H9 (cell line): Measurements from ENCODE around the gene PDCD10. TPM values are rescaled to one million over a fixed set of nuclear protein-coding genes. Genes with fewer than 3 reads are reported as not detected.

Experiments used
- DNase-seq: peaks from one replicate; pipeline ENCODE4 v3.0.0-alpha.2; 2017
- H2AFZ ChIP-seq: one replicate; pipeline ENCODE4 v1.6.1; 2013; ENCODE audit warnings: mild to moderate bottlenecking, low read length, control low read depth, moderate library complexity
- H2AK5ac ChIP-seq: 2 replicates; pipeline ENCODE4 v1.6.1; 2013; ENCODE audit warnings: low read length, control low read depth, mixed read lengths; ENCODE audit not compliant: insufficient read length
- H2BK120ac ChIP-seq: one replicate; pipeline ENCODE4 v1.6.1; 2013; ENCODE audit warnings: low read depth, mild to moderate bottlenecking, low read length, control low read depth, inconsistent platforms; ENCODE audit not compliant: poor library complexity, severe bottlenecking
- H2BK12ac ChIP-seq: 2 replicates; pipeline ENCODE4 v1.6.1; 2013; ENCODE audit warnings: low read length, control low read depth, mixed read lengths, low read depth; ENCODE audit not compliant: insufficient read length
- H2BK15ac ChIP-seq: 2 replicates; pipeline ENCODE4 v1.6.1; 2013; ENCODE audit warnings: low read depth, low read length, control low read depth
- H2BK20ac ChIP-seq: one replicate; pipeline ENCODE4 v1.6.1; 2013; ENCODE audit warnings: low read depth, mild to moderate bottlenecking, low read length, control low read depth, inconsistent platforms; ENCODE audit not compliant: poor library complexity, severe bottlenecking
- H2BK5ac ChIP-seq: 2 replicates; pipeline ENCODE4 v1.6.1; 2013; ENCODE audit warnings: low read length, control low read depth, mixed read lengths; ENCODE audit not compliant: insufficient read length
- H3K14ac ChIP-seq: 2 replicates; pipeline ENCODE4 v1.6.1; 2013; ENCODE audit warnings: low read length, control low read depth; ENCODE audit not compliant: insufficient read depth
- H3K18ac ChIP-seq: 2 replicates; pipeline ENCODE4 v1.6.1; 2013; ENCODE audit warnings: low read depth, mild to moderate bottlenecking, mixed read lengths, low read length, control low read depth; ENCODE audit not compliant: insufficient read length
- H3K23ac ChIP-seq: 2 replicates; pipeline ENCODE4 v1.6.1; 2013; ENCODE audit warnings: low read length, control low read depth, mixed read lengths, low read depth; ENCODE audit not compliant: insufficient read length
- H3K23me2 ChIP-seq: 2 replicates; pipeline ENCODE4 v1.6.1; 2013; ENCODE audit warnings: low read depth, mild to moderate bottlenecking, mixed read lengths, low read length, control low read depth; ENCODE audit not compliant: insufficient read length, poor library complexity, severe bottlenecking
- H3K27ac ChIP-seq: 2 replicates; pipeline ENCODE4 v1.5.1; 2013; ENCODE audit warnings: low read length, control low read depth, mixed read lengths, low read depth; ENCODE audit not compliant: insufficient read length
- H3K27me3 ChIP-seq: 2 replicates; pipeline ENCODE4 v1.6.1; 2013; ENCODE audit warnings: low read length, control low read depth, inconsistent platforms; ENCODE audit not compliant: insufficient read depth
- H3K4ac ChIP-seq: 2 replicates; pipeline ENCODE4 v1.6.1; 2013; ENCODE audit warnings: low read depth, mild to moderate bottlenecking, control low read depth, inconsistent platforms, low read length, moderate library complexity
- H3K4me1 ChIP-seq: 2 replicates; pipeline ENCODE4 v1.6.1; 2013; ENCODE audit warnings: low read length, control low read depth, inconsistent platforms; ENCODE audit not compliant: insufficient read depth
- H3K4me2 ChIP-seq: 2 replicates; pipeline ENCODE4 v1.6.1; 2013; ENCODE audit warnings: low read length, control low read depth, mixed read lengths; ENCODE audit not compliant: insufficient read length, insufficient read depth
- H3K56ac ChIP-seq: 2 replicates; pipeline ENCODE4 v1.6.1; 2013; ENCODE audit warnings: low read depth, mild to moderate bottlenecking, mixed read lengths, low read length, control low read depth; ENCODE audit not compliant: insufficient read length
- H3K79me1 ChIP-seq: 2 replicates; pipeline ENCODE4 v1.6.1; 2013; ENCODE audit warnings: low read depth, mild to moderate bottlenecking, moderate library complexity, low read length, control low read depth, inconsistent platforms; ENCODE audit not compliant: insufficient read depth, poor library complexity, severe bottlenecking
- H3K79me2 ChIP-seq: 2 replicates; pipeline ENCODE4 v1.6.1; 2013; ENCODE audit warnings: low read length, control low read depth, inconsistent platforms; ENCODE audit not compliant: insufficient read depth
- H3K9ac ChIP-seq: 2 replicates; pipeline ENCODE4 v1.6.1; 2013; ENCODE audit warnings: low read length, control low read depth, mixed read lengths; ENCODE audit not compliant: insufficient read length; ENCODE audit errors: extremely low read depth
- H3K9me3 ChIP-seq: one replicate; pipeline ENCODE4 v1.6.1; 2013; ENCODE audit warnings: low read depth, low read length, inconsistent platforms; ENCODE audit not compliant: control insufficient read depth
- H3T11ph ChIP-seq: one replicate; pipeline ENCODE4 v1.6.1; 2013; ENCODE audit warnings: mild to moderate bottlenecking, low read length, control low read depth, inconsistent platforms
- H4K20me1 ChIP-seq: one replicate; pipeline ENCODE4 v1.6.1; 2013; ENCODE audit not compliant: control insufficient read depth, insufficient read length, insufficient read depth
- H4K5ac ChIP-seq: 2 replicates; pipeline ENCODE4 v1.6.1; 2013; ENCODE audit warnings: low read depth, mild to moderate bottlenecking, mixed read lengths, low read length, control low read depth; ENCODE audit not compliant: insufficient read length
- H4K8ac ChIP-seq: replicated peaks from 2 replicates; pipeline ENCODE4 v1.6.1; 2013; ENCODE audit warnings: low read length, control low read depth, mixed read lengths, low read depth; ENCODE audit not compliant: insufficient read length
- H4K91ac ChIP-seq: 2 replicates; pipeline ENCODE4 v1.6.1; 2013; ENCODE audit warnings: low read depth, mild to moderate bottlenecking, moderate library complexity, mixed read lengths, low read length, control low read depth; ENCODE audit not compliant: insufficient read length
- H3K27ac Mint-ChIP-seq, 3 experiments: 2 replicates in 2 of 3; 3 replicates in 1 of 3; pipeline ENCODE4 v1.8.0; 2020 to 2021; ENCODE audit warnings: mixed read lengths in 3 of 3, mild to moderate bottlenecking in 1 of 3, moderate library complexity in 1 of 3
- H3K27me3 Mint-ChIP-seq: 2 replicates; pipeline ENCODE4 v1.8.0; 2021; ENCODE audit warnings: low read depth, mild to moderate bottlenecking, moderate library complexity, mixed read lengths
- H3K36me3 Mint-ChIP-seq, 3 experiments: 2 replicates in 2 of 3; 3 replicates in 1 of 3; pipeline ENCODE4 v1.8.0; 2020 to 2021; ENCODE audit warnings: low read depth in 3 of 3, mixed read lengths in 3 of 3; ENCODE audit not compliant: insufficient read depth in 1 of 3
- H3K4me1 Mint-ChIP-seq, 2 experiments: 2 replicates each; pipeline ENCODE4 v1.8.0; 2020; ENCODE audit warnings: mixed read lengths in 2 of 2
- H3K4me3 Mint-ChIP-seq, 2 experiments: 2 replicates in 1 of 2; 3 replicates in 1 of 2; pipeline ENCODE4 v1.8.0; 2020 to 2021; ENCODE audit warnings: mild to moderate bottlenecking in 2 of 2, mixed read lengths in 2 of 2, moderate library complexity in 1 of 2
- H3K9me3 Mint-ChIP-seq, 2 experiments: 2 replicates in 1 of 2; 3 replicates in 1 of 2; pipeline ENCODE4 v1.8.0; 2020; ENCODE audit warnings: mild to moderate bottlenecking in 2 of 2, mixed read lengths in 2 of 2, moderate library complexity in 1 of 2
- CTCF ChIP-seq: fragments of 200-600 bp; sonication (generic); conservative IDR thresholded peaks from 3 replicates; pipeline ENCODE4 v1.8.0; 2021; ENCODE audit warnings: antibody characterized with exemption, mild to moderate bottlenecking
- WGBS: extraction: QIAGEN DNeasy Blood & Tissue Kit; methylation state at CpG from one replicate; pipeline ENCODE4 v1.1.7; 2013; ENCODE audit warnings: missing lambda C conversion rate, low lambda C conversion rate, mixed read lengths; ENCODE audit not compliant: insufficient read length; ENCODE audit errors: extremely low coverage; 5-methylcytosine and 5-hydroxymethylcytosine counted together
- total RNA-seq: library from RNA; stranded (reverse); gene quantifications from 2 replicates; pipeline ENCODE4 v1.2.1, GENCODE V29; 2021

Gene PDCD10
- total RNA-seq, 1 experiment from 2014 or later, result 64.3 TPM

DNA sequence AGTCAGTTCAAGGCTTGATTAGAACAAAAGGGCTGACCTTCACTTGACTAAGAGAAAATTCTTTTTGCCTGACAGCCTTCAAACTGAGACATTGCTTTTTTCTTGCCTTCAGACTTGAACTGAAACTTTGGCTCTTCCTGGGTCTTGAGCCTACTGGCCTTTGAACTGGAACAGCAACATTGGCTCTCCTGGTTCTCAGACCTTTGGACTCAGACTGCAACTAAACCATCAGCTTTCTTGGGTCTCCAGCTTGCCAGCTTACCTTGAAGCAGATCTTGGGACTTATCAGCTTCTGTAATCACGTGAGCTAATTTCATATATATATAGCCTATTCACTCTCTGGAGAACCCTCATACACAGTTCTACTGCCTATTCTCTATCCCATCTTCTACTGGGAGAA, 61.5 kb downstream of the PDCD10 start:
- Histone ChIP-seq H2BK15ac (no peak overlapping the region), H3K14ac (no peak overlapping the region), H3K4me2 (no peak overlapping the region), H3K9ac (no peak overlapping the region), H4K20me1 (no peaks in the 10 kb centered on the region), H3T11ph (no peak overlapping the region), H2AFZ (no peak overlapping the region), H3K27ac (no peak overlapping the region), H3K4me1 (no peaks in the 10 kb centered on the region), H3K27me3 (no peaks in the 10 kb centered on the region), H2BK120ac (no peak overlapping the region), H3K79me1 (no peaks in the 10 kb centered on the region), H3K56ac (no peak overlapping the region), H4K5ac (no peak overlapping the region), H4K91ac (no peak overlapping the region), H3K23ac (no peak overlapping the region), H2AK5ac (no peak overlapping the region), H2BK12ac (no peak overlapping the region), H2BK5ac (no peak overlapping the region), H2BK20ac (no peak overlapping the region), H3K23me2 (no peaks in the 10 kb centered on the region), H3K18ac (no peak overlapping the region), H3K4ac (no peak overlapping the region), H4K8ac (no peak overlapping the region), H3K9me3 (no peaks in the 10 kb centered on the region), H3K79me2 (no peaks in the 10 kb centered on the region)
- Mint-ChIP-seq H3K4me3 (no peak overlapping the region), H3K36me3 (peaks cover 45 to 62% (median 49%) of the 10 kb centered on the region in 3 experiments), H3K4me1 (no peaks in the 10 kb centered on the region), H3K27me3 (no peaks in the 10 kb centered on the region), H3K9me3 (peaks cover 24 to 27% of the 10 kb centered on the region in 2 experiments), H3K27ac (no peak overlapping the region)
- no peak for DNase-seq
- TF ChIP-seq CTCF, result no peak
- no CpG with 5 or more reads among the region's 1 CpG for WGBS
